Neuronal stem cell (in vitro differentiated cells): Measurements from ENCODE around the gene NUDT19.
"Not testable (repeated sequence)": the region's sequence is repeated elsewhere in the genome, so short reads cannot be mapped to it uniquely, and the experiment has no call there.

Experiments used
- DNase-seq: peaks from one replicate; pipeline ENCODE4 v3.0.0-alpha.2; 2013; ENCODE audit warnings: low spot score
- H2AFZ ChIP-seq: one replicate; pipeline ENCODE4 v1.6.1; 2013; ENCODE audit warnings: mild to moderate bottlenecking, low read length, inconsistent platforms
- H2AK5ac ChIP-seq: 2 replicates; pipeline ENCODE4 v1.6.1; 2013; ENCODE audit warnings: low read depth, mild to moderate bottlenecking, inconsistent platforms, low read length, moderate library complexity, mixed read lengths
- H2BK120ac ChIP-seq: 2 replicates; pipeline ENCODE4 v1.6.1; 2013; ENCODE audit warnings: low read depth, mild to moderate bottlenecking, inconsistent platforms, low read length, moderate library complexity, mixed read lengths
- H2BK12ac ChIP-seq: one replicate; pipeline ENCODE4 v1.6.1; 2013; ENCODE audit warnings: low read length, inconsistent platforms
- H2BK15ac ChIP-seq: 2 replicates; pipeline ENCODE4 v1.6.1; 2013; ENCODE audit warnings: mild to moderate bottlenecking, low read length, inconsistent platforms, mixed read lengths
- H2BK5ac ChIP-seq: one replicate; pipeline ENCODE4 v1.6.1; 2013; ENCODE audit warnings: inconsistent platforms, mild to moderate bottlenecking, low read length, moderate library complexity
- H3K14ac ChIP-seq: one replicate; pipeline ENCODE4 v1.6.1; 2013; ENCODE audit warnings: low read length, inconsistent platforms
- H3K18ac ChIP-seq: 2 replicates; pipeline ENCODE4 v1.6.1; 2013; ENCODE audit warnings: low read length, inconsistent platforms
- H3K23ac ChIP-seq: 2 replicates; pipeline ENCODE4 v1.6.1; 2013; ENCODE audit warnings: low read depth, mild to moderate bottlenecking, mixed read lengths, low read length, inconsistent platforms; ENCODE audit not compliant: poor library complexity
- H3K27ac ChIP-seq: replicated peaks from 3 replicates; pipeline ENCODE4 v1.5.1; 2013; ENCODE audit warnings: low read length, inconsistent platforms
- H3K27me3 ChIP-seq, 3 experiments: 2 replicates each; pipeline ENCODE4 v1.6.1; 2013; ENCODE audit warnings: low read length in 3 of 3, mild to moderate bottlenecking in 2 of 3, inconsistent platforms in 1 of 3, low read depth in 1 of 3, mixed read lengths in 1 of 3, moderate library complexity in 1 of 3; ENCODE audit not compliant: control insufficient read depth in 3 of 3, insufficient read depth in 3 of 3
- H3K36me3 ChIP-seq, 2 donors: replicated peaks in 1 of 2; 2 replicates each; pipeline ENCODE4 v1.6.1; 2013; ENCODE audit warnings: low read length in 2 of 2; ENCODE audit not compliant: control insufficient read depth in 2 of 2, insufficient read depth in 2 of 2
- H3K4ac ChIP-seq: 2 replicates; pipeline ENCODE4 v1.6.1; 2013; ENCODE audit warnings: inconsistent platforms, mild to moderate bottlenecking, low read length, moderate library complexity
- H3K4me1 ChIP-seq, 2 donors: 1 replicate in 1 of 2; 2 replicates in 1 of 2; pipeline ENCODE4 v1.6.1; 2013; ENCODE audit warnings: low read length in 2 of 2, low read depth in 1 of 2; ENCODE audit not compliant: control insufficient read depth in 2 of 2, insufficient read depth in 1 of 2
- H3K4me2 ChIP-seq: one replicate; pipeline ENCODE4 v1.6.1; 2013; ENCODE audit warnings: mild to moderate bottlenecking, low read length, inconsistent platforms; ENCODE audit not compliant: insufficient read depth, poor library complexity, severe bottlenecking
- H3K4me3 ChIP-seq, 2 donors: 2 replicates each; pipeline ENCODE4 v1.5.1; 2013; ENCODE audit warnings: low read length in 2 of 2, mild to moderate bottlenecking in 2 of 2, inconsistent platforms in 1 of 2, moderate library complexity in 1 of 2
- H3K79me1 ChIP-seq: one replicate; pipeline ENCODE4 v1.6.1; 2013; ENCODE audit warnings: low read depth, mild to moderate bottlenecking, inconsistent platforms, low read length, moderate library complexity
- H3K9ac ChIP-seq: one replicate; pipeline ENCODE4 v1.6.1; 2013; ENCODE audit warnings: mild to moderate bottlenecking, low read depth, low read length, inconsistent platforms; ENCODE audit not compliant: poor library complexity
- H3K9me3 ChIP-seq, 2 donors: replicated peaks in 1 of 2; 2 replicates each; pipeline versions ENCODE3 to v1.6.1; 2013; ENCODE audit warnings: low read length in 2 of 2, mild to moderate bottlenecking in 2 of 2, inconsistent platforms in 1 of 2, low read depth in 1 of 2, mixed read lengths in 1 of 2, moderate library complexity in 1 of 2; ENCODE audit not compliant: control insufficient read depth in 2 of 2, insufficient read depth in 1 of 2
- H4K8ac ChIP-seq: one replicate; pipeline ENCODE4 v1.6.1; 2013; ENCODE audit warnings: low read depth, mild to moderate bottlenecking, inconsistent platforms, low read length, moderate library complexity
- H4K91ac ChIP-seq: one replicate; pipeline ENCODE4 v1.6.1; 2013; ENCODE audit warnings: low read length, low read depth, mild to moderate bottlenecking, inconsistent platforms; ENCODE audit not compliant: poor library complexity
- WGBS, 2 donors: extraction: QIAGEN DNeasy Blood & Tissue Kit; methylation state at CpG; one replicate each; pipeline ENCODE4 v1.1.7; 2013; ENCODE audit warnings: missing lambda C conversion rate in 2 of 2, mixed read lengths in 1 of 2; ENCODE audit not compliant: insufficient read length in 2 of 2, insufficient replicate concordance in 1 of 2; ENCODE audit errors: extremely low coverage in 2 of 2; 5-methylcytosine and 5-hydroxymethylcytosine counted together

NUDT19 gene

GRCh38 chr19:32711747-32712146, 20.1 kb downstream of the NUDT19 start:
- no peak overlapping the region for H2AFZ ChIP-seq
- peaks cover 0 to under 1% of the 10 kb centered on the region in 2 donors for H3K9me3 ChIP-seq
- H2BK12ac ChIP-seq, result no peak overlapping the region
- no peak overlapping the region for H4K8ac ChIP-seq
- H3K18ac ChIP-seq, result no peak overlapping the region
- no peak overlapping the region for H3K14ac ChIP-seq
- H4K91ac ChIP-seq, result no peak overlapping the region
- H2BK15ac ChIP-seq, result no peak overlapping the region
- no peak overlapping the region for H2BK120ac ChIP-seq
- DNase-seq, result no peak
- H3K4ac ChIP-seq, result no peak overlapping the region
- H3K23ac ChIP-seq, result no peak overlapping the region
- no peak overlapping the region for H3K4me3 ChIP-seq
- H3K27me3 ChIP-seq, result no peaks in the 10 kb centered on the region
- no peaks in the 10 kb centered on the region for H3K4me1 ChIP-seq
- no peak overlapping the region for H2AK5ac ChIP-seq
- H3K36me3 ChIP-seq, result peaks cover 2 to 3% of the 10 kb centered on the region in 2 donors
- H3K4me2 ChIP-seq, result no peak overlapping the region
- no peak overlapping the region for H3K9ac ChIP-seq
- no peak overlapping the region for H3K27ac ChIP-seq
- no peak overlapping the region for H2BK5ac ChIP-seq
- no CpG with 5 or more reads among the region's 6 CpGs for WGBS, 2 donors
- no peaks in the 10 kb centered on the region for H3K79me1 ChIP-seq

- H3K23ac ChIP-seq, H3K18ac ChIP-seq, H3K27ac ChIP-seq, H2AFZ ChIP-seq, H3K4me3 ChIP-seq, H3K27me3 ChIP-seq, H3K79me1 ChIP-seq, H2BK12ac ChIP-seq, H4K8ac ChIP-seq, H4K91ac ChIP-seq, DNase-seq, H3K9ac ChIP-seq, H3K36me3 ChIP-seq, H2AK5ac ChIP-seq, H3K4ac ChIP-seq, H3K4me2 ChIP-seq, H3K4me1 ChIP-seq, H2BK5ac ChIP-seq, H2BK120ac ChIP-seq, H2BK15ac ChIP-seq, H3K9me3 ChIP-seq, H3K14ac ChIP-seq: not testable (repeated sequence)
- WGBS, 2 donors, result no CpG with 5 or more reads among the region's 7 CpGs
Measured at GRCh38 chr19:32716203-32716602, 24.6 kb downstream of the NUDT19 start.

GRCh38 chr19:32717496-32717895, 25.9 kb downstream of the NUDT19 start:
- H2BK120ac ChIP-seq, result no peak overlapping the region

GRCh38 chr19:32718286-32718685, 26.7 kb downstream of the NUDT19 start:
- Histone ChIP-seq H3K4me1 (no peaks in the 10 kb centered on the region), H3K9ac (no peak overlapping the region), H2AFZ (no peak overlapping the region)

More at GRCh38 chr19:32717496-32717895, 25.9 kb downstream of the NUDT19 start:
- no peak overlapping the region for H3K23ac ChIP-seq
- no peak overlapping the region for H3K27ac ChIP-seq
- no peak overlapping the region for H2BK12ac ChIP-seq
- no peak overlapping the region for H4K91ac ChIP-seq
- no peaks in the 10 kb centered on the region for H3K79me1 ChIP-seq
- H3K4ac ChIP-seq, result no peak overlapping the region
- no peaks in the 10 kb centered on the region for H3K4me1 ChIP-seq
- H3K9ac ChIP-seq, result no peak overlapping the region
- no peak for DNase-seq
- no peaks in the 10 kb centered on the region for H3K27me3 ChIP-seq
- no peak overlapping the region for H2BK5ac ChIP-seq
- peaks cover 0 to 2% of the 10 kb centered on the region in 2 donors for H3K36me3 ChIP-seq
- WGBS, 2 donors, result no CpG with 5 or more reads among the region's 5 CpGs
- no peak overlapping the region for H3K14ac ChIP-seq
- H3K9me3 ChIP-seq, result no peaks in the 10 kb centered on the region
- no peak overlapping the region for H2AK5ac ChIP-seq
- no peak overlapping the region for H3K4me2 ChIP-seq
- H2AFZ ChIP-seq, result no peak overlapping the region
- H3K4me3 ChIP-seq, result no peak overlapping the region
- no peak overlapping the region for H2BK15ac ChIP-seq
- no peak overlapping the region for H4K8ac ChIP-seq
- no peak overlapping the region for H3K18ac ChIP-seq

More at GRCh38 chr19:32718286-32718685, 26.7 kb downstream of the NUDT19 start:
- Histone ChIP-seq H2BK120ac (no peak overlapping the region), H3K4ac (no peak overlapping the region), H2AK5ac (no peak overlapping the region), H3K23ac (no peak overlapping the region), H3K79me1 (no peaks in the 10 kb centered on the region), H3K4me2 (no peak overlapping the region), H3K27me3 (no peaks in the 10 kb centered on the region), H3K9me3 (no peaks in the 10 kb centered on the region), H3K36me3 (peaks cover 0 to 2% of the 10 kb centered on the region in 2 donors), H2BK5ac (no peak overlapping the region), H4K91ac (no peak overlapping the region), H2BK15ac (no peak overlapping the region), H3K4me3 (no peak overlapping the region), H3K18ac (no peak overlapping the region), H2BK12ac (no peak overlapping the region), H3K27ac (no peak overlapping the region), H4K8ac (no peak overlapping the region), H3K14ac (no peak overlapping the region)
- DNase-seq, result no peak
- WGBS, 2 donors, result no CpG with 5 or more reads among the region's 7 CpGs
